NCI-H526 (cell line): ENCODE results near the gene ASNSD1.
A peak's percentile ranks its signal among the peaks of the same experiment; 100 is the strongest.
"Not testable (repeated sequence)": the region's sequence is repeated elsewhere in the genome, so short reads cannot be mapped to it uniquely, and the experiment has no call there.

Source experiments
- DNase-seq, 2 experiments: peaks; one replicate each; lab custom pipeline; 2025; lab: John Stamatoyannopoulos, UW

The ASNSD1 gene

GRCh38 chr2:189648846-189649509, 12.3 kb upstream of the ASNSD1 start:
- no peak for DNase-seq

GRCh38 chr2:189651284-189651683, 10.0 kb upstream of the ASNSD1 start:
- DNase-seq, result no peak

- not testable (repeated sequence) for DNase-seq
These were observed 7.8 kb upstream of the ASNSD1 start for GRCh38 chr2:189653464-189653863.

GRCh38 chr2:189654641-189655040, 6.6 kb upstream of the ASNSD1 start:
- no peak for DNase-seq

GRCh38 chr2:189657867-189658266, 3.4 kb upstream of the ASNSD1 start:
- no peak for DNase-seq

- no peak for DNase-seq
These were observed 2.7 kb upstream of the ASNSD1 start for GRCh38 chr2:189658306-189659212.

- no peak for DNase-seq
These were observed 1.5 kb upstream of the ASNSD1 start for GRCh38 chr2:189659734-189660133.

GRCh38 chr2:189660803-189661147, 484 bp upstream of the ASNSD1 start:
- no peak for DNase-seq

- DNase-seq, result peak in 1 of 2 experiments; percentile 8
These were observed 680 bp downstream of the ASNSD1 start for GRCh38 chr2:189661957-189662321.

GRCh38 chr2:189662669-189663226, 1.5 kb downstream of the ASNSD1 start:
- DNase-seq, result peak in 1 of 2 experiments; percentile 35

GRCh38 chr2:189663319-189663718, 2.1 kb downstream of the ASNSD1 start:
- DNase-seq, result not testable (repeated sequence)

GRCh38 chr2:189669913-189670312, 8.7 kb downstream of the ASNSD1 start:
- DNase-seq, result no peak

- DNase-seq, result no peak
These were observed 12.6 kb downstream of the ASNSD1 start for GRCh38 chr2:189673661-189674373.

- peak in 1 of 2 experiments; percentile 78 for DNase-seq
These were observed 13.3 kb downstream of the ASNSD1 start, which contains the start of gene ANKAR for GRCh38 chr2:189674374-189675112. Gene ANKAR (plus strand): TSS chr2:189674670. CDS start chr2:189676491, 1,821 bp downstream.

- DNase-seq, result no peak
These were observed 15.2 kb downstream of the ASNSD1 start for GRCh38 chr2:189676471-189676870.

GRCh38 chr2:189679226-189679625, 18.0 kb downstream of the ASNSD1 start:
- no peak for DNase-seq

GRCh38 chr2:189681203-189681602, 19.9 kb downstream of the ASNSD1 start:
- DNase-seq, result no peak

GRCh38 chr2:189681903-189682302, 20.6 kb downstream of the ASNSD1 start:
- DNase-seq, result no peak

- DNase-seq, result no peak
These were observed 22.1 kb downstream of the ASNSD1 start for GRCh38 chr2:189683348-189683747.

- no peak for DNase-seq
These were observed 23.6 kb downstream of the ASNSD1 start for GRCh38 chr2:189684811-189685210.

GRCh38 chr2:189685540-189686229, 24.4 kb downstream of the ASNSD1 start:
- no peak for DNase-seq
